ENCODE data around the gene ITIH5. TPM values are rescaled to one million over a fixed set of nuclear protein-coding genes. Genes with fewer than 3 reads are reported as not detected.

ITIH5 gene
- total RNA-seq, 1 donor from 2014 or later: 34.0 TPM

DNA sequence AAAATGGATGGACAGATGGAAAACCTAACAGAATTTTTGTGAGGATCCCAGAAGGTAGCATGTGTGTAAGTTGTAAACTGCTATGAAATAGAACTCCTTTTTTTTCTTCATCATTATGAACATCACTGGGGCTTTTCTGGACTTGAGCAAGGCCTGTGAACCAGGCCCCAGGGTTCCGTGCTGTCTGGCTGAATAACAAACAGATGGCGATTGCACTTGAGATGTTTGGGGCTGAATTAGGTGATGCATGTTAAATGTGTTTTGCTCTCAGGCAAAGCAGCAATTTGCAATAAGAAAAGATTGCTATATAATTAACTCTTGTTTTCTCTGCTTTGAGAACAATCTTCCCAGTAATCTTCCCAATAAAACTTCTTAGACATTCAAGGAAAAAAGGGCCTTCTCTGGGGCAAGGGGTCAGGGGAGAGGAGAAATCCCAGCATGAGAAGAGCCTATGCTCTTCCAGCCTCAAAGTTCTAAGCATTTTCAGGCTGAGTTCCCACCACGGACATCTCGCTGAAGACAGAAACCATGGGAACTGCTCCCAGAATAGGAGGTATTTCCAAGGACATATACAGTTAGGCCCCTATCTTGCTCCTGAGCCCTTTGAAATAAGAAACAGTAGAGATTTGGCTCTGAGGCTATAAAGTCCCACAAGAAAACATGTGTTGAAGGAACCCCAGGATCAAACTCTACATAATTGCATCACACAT lies 98.7 kb downstream of the ITIH5 start:
- Mint-ChIP-seq H3K27me3 (peaks cover 2% of the 10 kb centered on the region), H3K4me3 (no peak overlapping the region), H3K36me3 (no peaks in the 10 kb centered on the region), H3K9me3 (no peaks in the 10 kb centered on the region), H3K4me1 (ENCODE audit: unreplicated experiment) (peaks cover 14% of the 10 kb centered on the region), H3K27ac (no peak overlapping the region)
- TF ChIP-seq, protein P1, sequence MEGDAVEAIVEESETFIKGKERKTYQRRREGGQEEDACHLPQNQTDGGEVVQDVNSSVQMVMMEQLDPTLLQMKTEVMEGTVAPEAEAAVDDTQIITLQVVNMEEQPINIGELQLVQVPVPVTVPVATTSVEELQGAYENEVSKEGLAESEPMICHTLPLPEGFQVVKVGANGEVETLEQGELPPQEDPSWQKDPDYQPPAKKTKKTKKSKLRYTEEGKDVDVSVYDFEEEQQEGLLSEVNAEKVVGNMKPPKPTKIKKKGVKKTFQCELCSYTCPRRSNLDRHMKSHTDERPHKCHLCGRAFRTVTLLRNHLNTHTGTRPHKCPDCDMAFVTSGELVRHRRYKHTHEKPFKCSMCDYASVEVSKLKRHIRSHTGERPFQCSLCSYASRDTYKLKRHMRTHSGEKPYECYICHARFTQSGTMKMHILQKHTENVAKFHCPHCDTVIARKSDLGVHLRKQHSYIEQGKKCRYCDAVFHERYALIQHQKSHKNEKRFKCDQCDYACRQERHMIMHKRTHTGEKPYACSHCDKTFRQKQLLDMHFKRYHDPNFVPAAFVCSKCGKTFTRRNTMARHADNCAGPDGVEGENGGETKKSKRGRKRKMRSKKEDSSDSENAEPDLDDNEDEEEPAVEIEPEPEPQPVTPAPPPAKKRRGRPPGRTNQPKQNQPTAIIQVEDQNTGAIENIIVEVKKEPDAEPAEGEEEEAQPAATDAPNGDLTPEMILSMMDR (conservative IDR thresholded peaks at IDR 0.05): no peak
- no peak for DNase-seq (ENCODE audit: extremely low spot score, unreplicated experiment)

DNA sequence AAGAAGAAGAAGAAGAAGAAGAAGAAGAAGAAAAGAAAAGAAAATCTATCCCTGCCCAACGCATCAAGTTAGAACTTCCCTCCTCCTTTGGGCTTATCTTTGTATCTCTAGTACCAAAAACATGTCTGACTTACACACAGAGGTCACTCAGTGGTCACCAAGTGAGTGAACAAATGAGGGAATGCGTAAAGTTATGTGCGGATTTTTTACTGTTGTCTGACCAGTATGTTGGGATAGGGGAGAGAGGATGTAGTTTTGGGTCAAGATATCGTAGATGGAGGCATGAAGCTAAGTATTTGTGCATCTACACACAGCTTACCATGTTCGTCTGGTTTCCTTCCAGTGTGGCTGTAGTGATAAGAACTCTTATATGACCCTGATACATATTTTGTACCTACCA lies 99.9 kb downstream of the ITIH5 start:
- H3K4me1 Mint-ChIP-seq (ENCODE audit: unreplicated experiment): peaks cover 22% of the 10 kb centered on the region
- TF ChIP-seq, protein P1 (conservative IDR thresholded peaks at IDR 0.05): no peak
- DNase-seq (ENCODE audit: extremely low spot score, unreplicated experiment): no peak
- H3K9me3 Mint-ChIP-seq: no peaks in the 10 kb centered on the region
- H3K4me3 Mint-ChIP-seq: no peak overlapping the region
- H3K27me3 Mint-ChIP-seq: peaks cover 3% of the 10 kb centered on the region
- no peak overlapping the region for H3K27ac Mint-ChIP-seq
- no peaks in the 10 kb centered on the region for H3K36me3 Mint-ChIP-seq

DNA sequence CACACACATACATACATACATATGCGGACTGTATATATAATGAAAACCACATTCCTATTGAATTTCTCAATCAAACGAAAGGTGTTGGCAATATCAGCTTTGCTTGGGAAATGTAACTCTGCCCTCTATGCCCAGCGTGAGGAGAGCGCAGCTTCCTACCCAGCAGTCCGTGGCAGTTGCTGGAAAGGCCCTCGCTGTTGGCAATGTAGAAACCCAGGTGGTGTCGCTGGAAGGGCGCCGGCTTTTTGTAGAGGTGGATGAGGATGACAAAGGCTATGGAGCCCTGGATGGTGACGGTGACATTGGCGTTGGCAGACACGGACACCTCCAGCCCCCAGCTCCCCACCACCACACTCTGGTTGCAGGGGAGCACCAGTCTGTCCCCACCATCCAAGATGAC lies 100.9 kb downstream of the ITIH5 start:
- H3K9me3 Mint-ChIP-seq: no peaks in the 10 kb centered on the region

DNA sequence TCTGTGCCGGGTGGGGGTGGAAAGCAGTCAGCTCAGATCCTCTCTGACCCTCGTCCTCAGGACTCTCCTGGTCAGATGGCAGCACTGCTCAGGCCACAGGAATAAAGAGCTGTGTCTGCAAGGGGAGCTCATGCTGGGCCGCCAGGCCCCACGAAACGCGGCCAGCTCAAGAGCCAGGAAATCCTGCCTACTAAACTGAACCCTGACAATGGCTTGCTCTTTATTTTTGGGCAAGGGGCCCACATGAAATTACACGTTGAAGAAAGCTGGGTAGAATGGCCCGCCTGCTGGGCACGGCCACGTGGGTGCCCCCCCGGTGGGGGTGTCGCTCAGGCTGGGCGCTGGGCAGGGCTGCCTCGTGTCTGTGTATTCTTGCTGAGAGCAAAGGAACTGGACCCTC lies 103.0 kb downstream of the ITIH5 start:
- no peak for DNase-seq (ENCODE audit: extremely low spot score, unreplicated experiment)
- TF ChIP-seq, protein P1 (conservative IDR thresholded peaks at IDR 0.05): no peak
- Mint-ChIP-seq H3K36me3 (no peaks in the 10 kb centered on the region), H3K27me3 (peaks cover 13% of the 10 kb centered on the region), H3K27ac (no peak overlapping the region), H3K9me3 (no peaks in the 10 kb centered on the region), H3K4me1 (ENCODE audit: unreplicated experiment) (peaks cover 30% of the 10 kb centered on the region), H3K4me3 (no peak overlapping the region)

More for the DNA sequence above, 100.9 kb downstream of the ITIH5 start:
- Mint-ChIP-seq H3K27ac (no peak overlapping the region), H3K27me3 (peaks cover 7% of the 10 kb centered on the region), H3K36me3 (no peaks in the 10 kb centered on the region), H3K4me1 (ENCODE audit: unreplicated experiment) (peaks cover 30% of the 10 kb centered on the region), H3K4me3 (no peak overlapping the region)
- TF ChIP-seq, protein P1 (conservative IDR thresholded peaks at IDR 0.05): no peak
- DNase-seq (ENCODE audit: extremely low spot score, unreplicated experiment): no peak

DNA sequence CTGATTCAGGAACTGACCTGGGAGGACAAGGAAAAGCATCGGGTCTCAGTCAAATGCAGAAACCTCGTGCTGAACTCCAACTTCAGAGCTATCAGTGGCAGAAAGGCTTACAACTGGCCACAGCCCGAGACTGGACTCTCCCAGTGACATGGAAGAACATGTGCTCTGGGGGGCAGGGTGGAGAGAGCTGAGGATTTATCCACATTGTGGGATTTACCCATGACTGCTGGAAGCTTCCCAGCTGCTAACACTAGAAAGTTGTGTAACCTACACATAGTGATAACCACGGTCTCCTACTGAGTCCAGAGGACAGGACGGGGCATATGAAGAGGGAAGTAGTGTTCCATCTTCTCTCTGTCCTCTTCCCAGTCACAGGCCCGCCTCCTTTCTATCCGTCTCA lies 103.4 kb downstream of the ITIH5 start:
- H3K36me3 Mint-ChIP-seq: no peaks in the 10 kb centered on the region
- H3K4me3 Mint-ChIP-seq: no peak overlapping the region
- peaks cover 13% of the 10 kb centered on the region for H3K27me3 Mint-ChIP-seq
- H3K9me3 Mint-ChIP-seq: no peaks in the 10 kb centered on the region
- no peak for DNase-seq (ENCODE audit: extremely low spot score, unreplicated experiment)
- H3K4me1 Mint-ChIP-seq (ENCODE audit: unreplicated experiment): peaks cover 27% of the 10 kb centered on the region
- no peak overlapping the region for H3K27ac Mint-ChIP-seq
- TF ChIP-seq, protein P1 (conservative IDR thresholded peaks at IDR 0.05): no peak
